Sigmoid colon (tissue), 4 donors: Measurements from ENCODE around the gene ABCG8.

Source experiments
- POLR2A ChIP-seq, 2 donors: fragments of 450-650 bp; IDR thresholded peaks; one replicate each; pipeline ENCODE4 v1.6.1; 2016; ENCODE audit warnings: antibody characterized with exemption in 2 of 2, mild to moderate bottlenecking in 2 of 2, moderate library complexity in 2 of 2
- POLR2AphosphoS5 ChIP-seq, 4 donors: sonication (generic); formaldehyde crosslinking; IDR thresholded peaks; one replicate each; pipeline ENCODE4 v1.6.1; 2017; ENCODE audit warnings: antibody characterized with exemption in 4 of 4
- TF ChIP-seq, protein P1 (sequence below), 4 experiments: fragments of 450-650 bp in 3 of 4; fragments of 200-600 bp in 1 of 4; IDR thresholded peaks; one replicate each; pipeline ENCODE4 v1.5.1; 2016 to 2019; ENCODE audit warnings: antibody characterized with exemption in 4 of 4, mild to moderate bottlenecking in 3 of 4, moderate library complexity in 2 of 4

DNA sequence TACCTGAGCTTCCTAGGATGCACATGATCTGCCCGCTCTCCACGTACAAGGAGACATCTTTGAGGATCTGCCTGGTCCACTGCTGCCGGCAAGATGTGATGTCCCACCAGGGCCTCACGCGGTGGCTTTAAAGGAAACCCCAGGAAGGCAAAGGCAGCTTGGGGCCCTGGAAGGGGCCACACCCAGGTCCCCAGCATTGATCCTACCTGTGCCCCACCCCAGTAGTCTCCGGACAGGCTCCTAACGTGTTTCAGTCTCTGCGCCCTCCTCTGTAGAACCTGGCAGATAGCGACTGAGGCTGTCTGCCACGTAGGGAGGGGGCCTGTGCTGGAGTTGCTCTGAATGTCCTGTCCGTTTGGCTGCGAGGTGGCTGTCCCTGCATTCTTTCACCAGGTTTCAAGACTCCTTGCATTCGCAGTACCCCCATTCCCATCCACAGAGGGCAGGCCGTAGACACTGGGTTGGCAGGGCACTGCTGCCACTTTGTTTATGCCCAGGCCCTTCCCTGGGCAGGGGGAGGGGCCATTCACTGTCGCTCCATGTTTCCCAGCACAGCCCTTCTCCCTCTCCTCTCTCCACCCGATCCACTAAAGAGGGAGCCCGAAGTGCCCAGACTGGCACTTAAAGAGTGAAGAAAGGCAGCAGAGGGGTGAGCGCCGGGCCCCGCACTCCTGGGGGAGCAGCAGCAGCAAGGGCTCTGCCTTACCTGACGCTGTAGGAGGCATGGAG is 776 bp upstream of the ABCG8 start:
- TF ChIP-seq, protein P1, sequence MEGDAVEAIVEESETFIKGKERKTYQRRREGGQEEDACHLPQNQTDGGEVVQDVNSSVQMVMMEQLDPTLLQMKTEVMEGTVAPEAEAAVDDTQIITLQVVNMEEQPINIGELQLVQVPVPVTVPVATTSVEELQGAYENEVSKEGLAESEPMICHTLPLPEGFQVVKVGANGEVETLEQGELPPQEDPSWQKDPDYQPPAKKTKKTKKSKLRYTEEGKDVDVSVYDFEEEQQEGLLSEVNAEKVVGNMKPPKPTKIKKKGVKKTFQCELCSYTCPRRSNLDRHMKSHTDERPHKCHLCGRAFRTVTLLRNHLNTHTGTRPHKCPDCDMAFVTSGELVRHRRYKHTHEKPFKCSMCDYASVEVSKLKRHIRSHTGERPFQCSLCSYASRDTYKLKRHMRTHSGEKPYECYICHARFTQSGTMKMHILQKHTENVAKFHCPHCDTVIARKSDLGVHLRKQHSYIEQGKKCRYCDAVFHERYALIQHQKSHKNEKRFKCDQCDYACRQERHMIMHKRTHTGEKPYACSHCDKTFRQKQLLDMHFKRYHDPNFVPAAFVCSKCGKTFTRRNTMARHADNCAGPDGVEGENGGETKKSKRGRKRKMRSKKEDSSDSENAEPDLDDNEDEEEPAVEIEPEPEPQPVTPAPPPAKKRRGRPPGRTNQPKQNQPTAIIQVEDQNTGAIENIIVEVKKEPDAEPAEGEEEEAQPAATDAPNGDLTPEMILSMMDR (IDR thresholded peaks at IDR 0.05) = no peak
- TF ChIP-seq POLR2A (IDR thresholded peaks at IDR 0.05) (no peak), POLR2AphosphoS5 (IDR thresholded peaks at IDR 0.05) (no peak)
